Measurements from ENCODE around the gene BEX1. TPM values are rescaled to one million over a fixed set of nuclear protein-coding genes. Genes with fewer than 3 reads are reported as not detected.
"Not testable (repeated sequence)": the region's sequence is repeated elsewhere in the genome, so short reads cannot be mapped to it uniquely, and the experiment has no call there.

Gene BEX1
- total RNA-seq, 1 experiment from 2014 or later, result 12.3 TPM

GRCh38 chrX:103051260-103051789 lies 12.6 kb downstream of the BEX1 start:
- H3K9me3 ChIP-seq, result no peaks in the 10 kb centered on the region
- DNase-seq, result no peak
- H3K4me3 ChIP-seq, result no peak overlapping the region

GRCh38 chrX:103033371-103033770 lies 30.6 kb downstream of the BEX1 start:
- not testable (repeated sequence) for DNase-seq, H3K4me3 ChIP-seq, H3K9me3 ChIP-seq, H3K36me3 ChIP-seq, H3K27me3 ChIP-seq

More at GRCh38 chrX:103051260-103051789, 12.6 kb downstream of the BEX1 start:
- Histone ChIP-seq H3K36me3 (no peaks in the 10 kb centered on the region), H3K27me3 (no peaks in the 10 kb centered on the region)

GRCh38 chrX:103017542-103017941 lies 46.4 kb downstream of the BEX1 start:
- Histone ChIP-seq H3K9me3 (no peaks in the 10 kb centered on the region), H3K4me3 (no peak overlapping the region), H3K36me3 (no peaks in the 10 kb centered on the region), H3K27me3 (no peaks in the 10 kb centered on the region)
- no peak for DNase-seq

- Histone ChIP-seq H3K4me3 (no peak overlapping the region), H3K36me3 (no peaks in the 10 kb centered on the region), H3K9me3 (no peaks in the 10 kb centered on the region), H3K27me3 (no peaks in the 10 kb centered on the region)
- no peak for DNase-seq
Observed at GRCh38 chrX:103012945-103013344, 51.0 kb downstream of the BEX1 start.

Other genes with a start within 250 kb of the BEX1 start
- not detected in 2 replicates for gene RAB40AL, start 126.9 kb downstream of the BEX1 start, total RNA-seq (2014; rRNA removed; shearing (Covaris generic); ENCODE audit: low replicate concordance)
- gene NXF3, start 29.0 kb upstream of the BEX1 start, total RNA-seq (2014; rRNA removed; shearing (Covaris generic); ENCODE audit: low replicate concordance), result 0.63 TPM in 1 of 2 replicates, not detected in the other
- gene BEX4, start 150.9 kb upstream of the BEX1 start, total RNA-seq (2014; rRNA removed; shearing (Covaris generic); ENCODE audit: low replicate concordance), result not detected in 2 replicates
- gene TCEAL8, start 191.0 kb upstream of the BEX1 start, total RNA-seq (2014; rRNA removed; shearing (Covaris generic); ENCODE audit: low replicate concordance), result 65.9 and 87.1 TPM in 2 replicates
- gene TCEAL5, start 212.6 kb upstream of the BEX1 start, total RNA-seq (2014; rRNA removed; shearing (Covaris generic); ENCODE audit: low replicate concordance), result not detected in 2 replicates
- gene BEX2, start 246.8 kb upstream of the BEX1 start, total RNA-seq (2014; rRNA removed; shearing (Covaris generic); ENCODE audit: low replicate concordance), result 0.57 TPM in 1 of 2 replicates, not detected in the other

All from MG63 (cell line).